Tibial nerve (tissue), 4 donors: Measurements from ENCODE around the gene JUN. TPM values are rescaled to one million over a fixed set of nuclear protein-coding genes. Genes with fewer than 3 reads are reported as not detected.
A peak's percentile ranks its signal among the peaks of the same experiment; 100 is the strongest.

Experiments
- DNase-seq, 2 donors: peaks; one replicate each; pipeline ENCODE4 v3.0.0-alpha.2; 2019; ENCODE audit warnings: low spot score in 2 of 2
- H3K27ac ChIP-seq, 4 donors: fragments of 200-600 bp; sonication (generic) in 3 of 4; one replicate each; pipeline ENCODE4 v1.5.1; 2017 to 2019; ENCODE audit warnings: mild to moderate bottlenecking in 1 of 4
- H3K27me3 ChIP-seq, 2 donors: fragments of 200-600 bp; sonication (generic) in 1 of 2; one replicate each; pipeline versions ENCODE4 v1.5.1 to v1.6.0; 2017 to 2019
- H3K36me3 ChIP-seq, 3 donors: fragments of 200-600 bp; sonication (generic); one replicate each; pipeline ENCODE4 v1.5.1; 2018 to 2019
- H3K4me1 ChIP-seq, 4 donors: fragments of 200-600 bp; sonication (generic) in 3 of 4; one replicate each; pipeline ENCODE4 v1.5.1; 2017 to 2019
- H3K4me3 ChIP-seq, 4 donors: fragments of 200-600 bp; sonication (generic) in 3 of 4; one replicate each; pipeline ENCODE4 v1.5.1; 2017 to 2019; ENCODE audit warnings: mild to moderate bottlenecking in 1 of 4, moderate library complexity in 1 of 4
- H3K9me3 ChIP-seq, 4 donors: fragments of 200-600 bp; sonication (generic) in 3 of 4; one replicate each; pipeline ENCODE4 v1.5.1; 2017 to 2019
- CTCF ChIP-seq, 5 experiments: fragments of 200-600 bp in 3 of 5; fragments of 450-650 bp in 2 of 5; sonication (generic) in 3 of 5; IDR thresholded peaks; one replicate each; pipeline ENCODE4 v1.5.1; 2016 to 2019; ENCODE audit warnings: antibody characterized with exemption in 5 of 5, mild to moderate bottlenecking in 3 of 5, moderate library complexity in 2 of 5
- EP300 ChIP-seq, 2 donors: sonication (generic); formaldehyde crosslinking; IDR thresholded peaks; one replicate each; pipeline ENCODE4 v1.6.1; 2017; ENCODE audit warnings: antibody characterized with exemption in 2 of 2, mild to moderate bottlenecking in 1 of 2
- POLR2A ChIP-seq, 2 donors: fragments of 450-650 bp; IDR thresholded peaks; one replicate each; pipeline ENCODE4 v1.6.1; 2017; ENCODE audit warnings: antibody characterized with exemption in 2 of 2, mild to moderate bottlenecking in 2 of 2, moderate library complexity in 2 of 2
- WGBS, 2 donors: methylation state at CpG; one replicate each; pipeline ENCODE4 v1.1.5; 2018; 5-methylcytosine and 5-hydroxymethylcytosine counted together
- total RNA-seq, 4 donors: library from RNA; depleted of rRNA; stranded (reverse); fragments of >200 nt; gene quantifications; one replicate each; pipeline ENCODE4 v1.1.0, GENCODE V29; 2016

The JUN gene
- total RNA-seq, 4 donors from 2014 or later = 169 to 267 (median 192) TPM

- TF ChIP-seq EP300 (IDR thresholded peaks at IDR 0.05) (no peak), CTCF (IDR thresholded peaks at IDR 0.05) (no peak), POLR2A (IDR thresholded peaks at IDR 0.05) (no peak)
- Histone ChIP-seq H3K27me3 (no peaks in the 10 kb centered on the region), H3K36me3 (peaks cover 0 to 6% (median 0%) of the 10 kb centered on the region in 3 donors), H3K27ac (no peak overlapping the region), H3K4me3 (no peak overlapping the region), H3K9me3 (peaks cover 0 to 12% (median 0%) of the 10 kb centered on the region in 4 donors), H3K4me1 (peaks cover 0 to 13% (median 9%) of the 10 kb centered on the region in 4 donors)
- no peak for DNase-seq
- WGBS, 2 donors = 48 to 57% methylated on average over 1 of the region's 1 CpG
Observed at GRCh38 chr1:58789996-58790660, 6.3 kb upstream of the JUN start.

- H3K4me3 ChIP-seq = no peak overlapping the region
- H3K27ac ChIP-seq = no peak overlapping the region
- 78 to 82% methylated on average over 6 of the region's 6 CpGs for WGBS, 2 donors
- H3K36me3 ChIP-seq = peaks cover 0 to 6% (median 0%) of the 10 kb centered on the region in 3 donors
- no peak for DNase-seq
- TF ChIP-seq POLR2A (IDR thresholded peaks at IDR 0.05) (no peak), CTCF (IDR thresholded peaks at IDR 0.05) (no peak), EP300 (IDR thresholded peaks at IDR 0.05) (no peak)
- peaks cover 0 to 13% (median 9%) of the 10 kb centered on the region in 4 donors for H3K4me1 ChIP-seq
- H3K9me3 ChIP-seq = peaks cover 0 to 12% (median 0%) of the 10 kb centered on the region in 4 donors
- no peaks in the 10 kb centered on the region for H3K27me3 ChIP-seq
Observed at GRCh38 chr1:58789322-58789856, 5.5 kb upstream of the JUN start.

GRCh38 chr1:58788259-58788658, 4.4 kb upstream of the JUN start:
- Histone ChIP-seq H3K27me3 (no peaks in the 10 kb centered on the region), H3K4me3 (no peak overlapping the region), H3K9me3 (peaks cover 0 to 12% (median 0%) of the 10 kb centered on the region in 4 donors), H3K36me3 (peaks cover 0 to 6% (median 0%) of the 10 kb centered on the region in 3 donors), H3K27ac (no peak overlapping the region), H3K4me1 (peaks cover 0 to 13% (median 9%) of the 10 kb centered on the region in 4 donors)
- no peak for DNase-seq
- WGBS, 2 donors = 95 to 99% methylated on average over 3 of the region's 3 CpGs
- TF ChIP-seq CTCF (IDR thresholded peaks at IDR 0.05) (no peak), EP300 (IDR thresholded peaks at IDR 0.05) (no peak), POLR2A (IDR thresholded peaks at IDR 0.05) (no peak)

- Histone ChIP-seq H3K27ac (peak overlapping the region in 3 of 4 donors; percentile 99 to 100 (median 100)), H3K4me1 (peaks cover 0 to 13% (median 9%) of the 10 kb centered on the region in 4 donors), H3K27me3 (no peaks in the 10 kb centered on the region), H3K4me3 (no peak overlapping the region), H3K9me3 (peaks cover 0 to 12% (median 0%) of the 10 kb centered on the region in 4 donors), H3K36me3 (peaks cover 0 to 14% (median 0%) of the 10 kb centered on the region in 3 donors)
- WGBS, 2 donors = 79 to 91% methylated on average over 2 of the region's 2 CpGs
- DNase-seq = no peak
- TF ChIP-seq POLR2A (IDR thresholded peaks at IDR 0.05) (no peak), EP300 (IDR thresholded peaks at IDR 0.05) (no peak), CTCF (IDR thresholded peaks at IDR 0.05) (no peak)
Observed at GRCh38 chr1:58786927-58787245, 3.0 kb upstream of the JUN start.

GRCh38 chr1:58786184-58786926, 2.5 kb upstream of the JUN start:
- Histone ChIP-seq H3K36me3 (peaks cover 0 to 14% (median 0%) of the 10 kb centered on the region in 3 donors), H3K4me1 (peaks cover 0 to 13% (median 9%) of the 10 kb centered on the region in 4 donors), H3K9me3 (peaks cover 0 to 12% (median 0%) of the 10 kb centered on the region in 4 donors), H3K27me3 (no peaks in the 10 kb centered on the region), H3K27ac (peak overlapping the region in 3 of 4 donors; percentile 99 to 100 (median 100)), H3K4me3 (no peak overlapping the region)
- WGBS, 2 donors = 70 to 72% methylated on average over 6 of the region's 6 CpGs
- TF ChIP-seq POLR2A (IDR thresholded peaks at IDR 0.05) (no peak), CTCF (IDR thresholded peaks at IDR 0.05) (no peak)
- no peak for DNase-seq
